Smooth muscle cell (in vitro differentiated cells): ENCODE results near the gene TMEM178B. TPM values are rescaled to one million over a fixed set of nuclear protein-coding genes. Genes with fewer than 3 reads are reported as not detected.

Source experiments
- DNase-seq: peaks from one replicate; lab custom pipeline; 2025; ENCODE audit not compliant: unreplicated experiment; lab: John Stamatoyannopoulos, UW
- H2AFZ ChIP-seq: fragments of 200-600 bp; sonication (generic); 2 replicates; pipeline ENCODE4 v1.6.0; 2016; ENCODE audit warnings: antibody characterized with exemption, low read depth, mild to moderate bottlenecking
- H3F3A ChIP-seq: fragments of 200-600 bp; sonication (generic); 2 replicates; pipeline ENCODE4 v1.6.0; 2017; ENCODE audit warnings: antibody characterized with exemption, low read depth
- H3K27ac ChIP-seq: fragments of 200-600 bp; sonication (generic); 2 replicates; pipeline ENCODE4 v1.5.1; 2016; ENCODE audit warnings: low read depth, mild to moderate bottlenecking
- H3K27me3 ChIP-seq: fragments of 200-600 bp; sonication (generic); 2 replicates; pipeline ENCODE4 v1.6.1; 2016; ENCODE audit warnings: low read depth, mild to moderate bottlenecking
- H3K36me3 ChIP-seq: fragments of 200-600 bp; sonication (generic); 2 replicates; pipeline ENCODE4 v1.5.1; 2016; ENCODE audit warnings: low read depth
- H3K4me1 ChIP-seq: fragments of 200-600 bp; sonication (generic); 2 replicates; pipeline ENCODE4 v1.5.1; 2016; ENCODE audit warnings: low read depth
- H3K4me2 ChIP-seq: fragments of 200-600 bp; sonication (generic); 2 replicates; pipeline ENCODE4 v1.6.0; 2016; ENCODE audit warnings: mild to moderate bottlenecking
- H3K4me3 ChIP-seq: fragments of 200-600 bp; sonication (generic); 2 replicates; pipeline ENCODE4 v1.5.1; 2016; ENCODE audit warnings: mild to moderate bottlenecking
- H3K79me2 ChIP-seq: fragments of 200-600 bp; sonication (generic); 2 replicates; pipeline ENCODE4 v1.6.0; 2016; ENCODE audit warnings: low read depth, mild to moderate bottlenecking
- H3K9ac ChIP-seq: fragments of 200-600 bp; sonication (generic); 2 replicates; pipeline ENCODE4 v1.6.0; 2016; ENCODE audit warnings: low read depth
- H3K9me3 ChIP-seq: fragments of 200-600 bp; sonication (generic); replicated peaks from 2 replicates; pipeline ENCODE4 v1.5.1; 2016; ENCODE audit warnings: low read depth
- H4K20me1 ChIP-seq: fragments of 200-600 bp; sonication (generic); 2 replicates; pipeline ENCODE4 v1.6.0; 2016; ENCODE audit warnings: low read depth
- CTCF ChIP-seq: fragments of 200-600 bp; sonication (generic); IDR thresholded peaks from 2 replicates; pipeline ENCODE4 v1.5.1; 2017; ENCODE audit warnings: borderline replicate concordance, mild to moderate bottlenecking, antibody characterized with exemption; ENCODE audit not compliant: insufficient read depth, poor library complexity, severe bottlenecking
- WGBS: methylation state at CpG from one replicate; pipeline ENCODE4 v1.1.7; 2016; ENCODE audit warnings: low lambda C conversion rate; 5-methylcytosine and 5-hydroxymethylcytosine counted together
- polyA plus RNA-seq: library from polyadenylated mRNA; unstranded; fragments of >200 nt; fragmentation: Nextera tagmentation; extraction: Ambion mirVana; gene quantifications from 2 replicates; pipeline ENCODE4 v1.2.1, GENCODE V29; 2016
- total RNA-seq: library from RNA; depleted of rRNA; stranded (reverse); fragments of >200 nt; gene quantifications from 2 replicates; pipeline ENCODE4 v1.2.3, GENCODE V29; 2014

TMEM178B gene
- total and polyA plus RNA-seq, 2 experiments from 2014 or later = 0.72 TPM; not detected in 1

- no peak overlapping the region for H3K27ac ChIP-seq
- H3K27me3 ChIP-seq = no peaks in the 10 kb centered on the region
- H3K9ac ChIP-seq = no peak overlapping the region
- no peaks in the 10 kb centered on the region for H3K36me3 ChIP-seq
- H2AFZ ChIP-seq = no peak overlapping the region
- no peak overlapping the region for H3K4me2 ChIP-seq
- no peaks in the 10 kb centered on the region for H4K20me1 ChIP-seq
- H3F3A ChIP-seq = no peaks in the 10 kb centered on the region
- WGBS = 90% methylated on average over 4 of the region's 4 CpGs
- no peaks in the 10 kb centered on the region for H3K79me2 ChIP-seq
- DNase-seq = no peak
- TF ChIP-seq CTCF = no peak
- peaks cover 10% of the 10 kb centered on the region for H3K4me1 ChIP-seq
- no peaks in the 10 kb centered on the region for H3K9me3 ChIP-seq
- no peak overlapping the region for H3K4me3 ChIP-seq
These were observed 382.8 kb downstream of the TMEM178B start for GRCh38 chr7:141456711-141457110.

GRCh38 chr7:141460781-141461715 lies 387.2 kb downstream of the TMEM178B start:
- TF ChIP-seq CTCF = no peak
- H3K79me2 ChIP-seq = no peaks in the 10 kb centered on the region
- peaks cover 10% of the 10 kb centered on the region for H3K4me1 ChIP-seq
- no peaks in the 10 kb centered on the region for H3K36me3 ChIP-seq
- no peaks in the 10 kb centered on the region for H3K27me3 ChIP-seq
- no peaks in the 10 kb centered on the region for H3F3A ChIP-seq
- no peak overlapping the region for H3K4me3 ChIP-seq
- H4K20me1 ChIP-seq = no peaks in the 10 kb centered on the region
- H2AFZ ChIP-seq = no peak overlapping the region
- no peak overlapping the region for H3K4me2 ChIP-seq
- DNase-seq = no peak
- WGBS = 58% methylated on average over 16 of the region's 16 CpGs
- H3K27ac ChIP-seq = no peak overlapping the region
- no peaks in the 10 kb centered on the region for H3K9me3 ChIP-seq
- H3K9ac ChIP-seq = no peak overlapping the region

- Histone ChIP-seq H2AFZ (no peak overlapping the region), H3K79me2 (no peaks in the 10 kb centered on the region), H3K4me2 (no peak overlapping the region), H3K9me3 (no peaks in the 10 kb centered on the region), H3K4me3 (no peak overlapping the region), H3K27me3 (no peaks in the 10 kb centered on the region), H4K20me1 (no peaks in the 10 kb centered on the region), H3F3A (no peaks in the 10 kb centered on the region), H3K27ac (no peak overlapping the region), H3K36me3 (no peaks in the 10 kb centered on the region), H3K9ac (no peak overlapping the region), H3K4me1 (peaks cover 10% of the 10 kb centered on the region)
- TF ChIP-seq CTCF = no peak
- 89% methylated on average over 6 of the region's 6 CpGs for WGBS
- DNase-seq = no peak
These were observed 388.1 kb downstream of the TMEM178B start for GRCh38 chr7:141461924-141462323.
